Inflammatory macrophage treated with lipopolysaccharide for 4 hours (primary cell): ENCODE data around the gene SNRNP25.
"Not testable (repeated sequence)": the region's sequence is repeated elsewhere in the genome, so short reads cannot be mapped to it uniquely, and the experiment has no call there.

Experiments
- DNase-seq: peaks from one replicate; pipeline ENCODE4 v3.0.0-alpha.2; 2020

SNRNP25 gene

DNA sequence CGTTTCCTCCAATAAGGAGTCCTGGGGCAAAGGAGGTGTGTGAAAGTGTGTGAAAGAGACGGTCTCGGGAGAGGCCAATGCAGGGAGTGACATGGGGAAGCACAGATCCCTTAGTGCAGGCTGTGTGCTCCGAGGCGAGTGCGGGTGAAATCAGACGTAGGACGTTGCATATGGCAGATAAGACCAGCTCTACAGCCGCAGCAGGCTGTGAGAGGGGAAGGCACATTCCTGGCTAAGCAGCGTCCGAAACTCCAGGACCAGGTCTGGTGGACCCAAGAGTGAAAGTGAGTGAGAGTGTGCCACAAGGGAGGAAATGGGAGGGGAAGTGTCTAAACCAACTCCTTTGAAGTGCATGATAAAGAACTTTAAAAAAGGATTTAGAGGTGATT is 11.6 kb upstream of the SNRNP25 start:
- no peak for DNase-seq

DNA sequence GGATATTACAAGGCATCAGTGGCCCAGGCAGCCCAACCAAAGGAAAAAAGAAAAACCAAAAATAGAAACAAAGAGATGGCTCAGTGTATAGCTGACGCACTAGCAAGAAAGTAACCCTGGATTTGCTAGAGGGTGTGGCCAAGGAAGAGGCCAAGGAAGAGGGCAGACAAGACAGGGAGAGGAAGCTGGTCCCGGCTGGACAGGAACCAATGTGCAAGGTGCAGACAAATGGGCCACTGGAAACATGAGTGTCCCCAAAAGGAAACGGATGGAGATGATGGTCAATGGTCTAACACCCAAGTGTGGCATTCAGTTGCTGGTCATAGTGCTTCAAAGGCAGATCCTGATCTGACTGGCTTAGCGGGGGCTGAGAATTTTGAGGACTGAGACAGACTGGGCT is 10.9 kb upstream of the SNRNP25 start:
- no peak for DNase-seq

DNA sequence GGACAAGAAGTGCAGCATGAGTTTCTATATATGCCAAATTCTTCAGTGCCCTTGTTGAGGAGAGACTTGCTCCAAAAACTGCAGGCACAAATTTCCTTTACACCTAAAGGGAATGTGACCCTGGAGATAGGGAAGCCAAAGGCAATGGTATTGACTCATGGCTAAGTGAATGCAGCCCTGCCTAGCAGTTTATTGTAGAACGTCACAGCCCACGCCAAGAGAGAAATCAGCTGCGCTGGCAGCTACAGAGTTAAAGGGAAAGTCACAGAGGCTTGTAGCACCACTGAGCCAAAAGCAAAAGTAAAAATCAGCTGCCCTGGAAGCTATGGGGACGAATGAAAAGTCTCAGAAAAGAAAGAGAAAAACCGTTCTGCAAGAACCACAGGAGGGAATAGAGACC is 10.3 kb upstream of the SNRNP25 start:
- DNase-seq = no peak

DNA sequence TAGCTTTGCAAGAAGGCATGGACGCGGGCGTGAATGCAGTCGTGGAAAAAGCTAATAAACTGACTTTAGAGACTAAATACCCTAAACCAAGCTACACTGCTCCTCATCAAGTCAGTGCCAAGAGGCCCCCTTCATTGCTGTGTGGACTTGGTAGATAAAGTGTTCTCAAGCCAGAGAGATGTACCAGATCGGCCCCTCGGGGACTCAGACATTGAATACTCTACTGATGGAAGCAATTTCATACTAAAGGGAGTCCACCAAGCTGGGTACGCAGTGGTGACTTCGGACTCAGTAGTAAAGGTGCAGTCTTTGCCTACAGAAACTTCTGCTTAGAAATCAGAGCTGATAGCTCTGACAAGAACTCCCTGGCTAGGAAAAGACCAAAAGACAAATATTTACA is 9.0 kb upstream of the SNRNP25 start:
- no peak for DNase-seq

DNA sequence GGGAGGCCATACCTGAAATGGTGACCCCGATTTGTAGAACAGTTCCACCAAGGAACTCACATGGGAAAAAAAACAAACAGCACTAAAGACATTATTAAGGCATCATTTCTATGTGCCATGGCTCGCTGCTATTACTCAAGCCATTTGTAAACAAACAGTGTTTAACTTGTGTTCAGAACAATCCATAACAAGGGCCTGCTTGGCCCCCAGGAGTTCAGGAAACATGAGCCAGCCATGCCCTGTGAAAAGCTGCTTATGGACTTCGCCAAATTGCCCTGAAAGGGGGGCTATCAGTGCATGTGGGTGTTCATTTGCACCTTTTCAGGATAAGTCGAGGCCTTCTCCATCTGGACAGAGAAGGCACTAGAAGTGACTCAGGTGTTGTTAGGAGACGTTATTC is 8.2 kb upstream of the SNRNP25 start:
- no peak for DNase-seq

DNA sequence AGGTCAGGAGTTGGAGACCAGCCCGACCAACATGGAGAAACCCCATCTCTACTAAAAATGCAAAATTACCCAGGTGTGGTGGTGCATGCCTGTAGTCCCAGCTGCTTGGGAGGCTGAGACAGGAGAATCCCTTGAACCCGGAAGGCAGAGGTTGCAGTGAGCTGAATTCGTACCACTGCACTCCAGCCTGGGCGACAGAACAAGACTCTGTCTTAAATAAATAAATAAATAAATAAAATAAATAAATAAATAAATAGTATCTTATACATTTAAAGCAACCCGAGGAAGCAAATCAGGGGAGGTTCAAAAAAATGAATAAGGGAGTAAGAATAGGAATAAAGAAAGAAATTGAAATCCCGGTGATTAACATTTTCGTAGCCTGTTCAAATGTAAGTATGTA is 7.1 kb upstream of the SNRNP25 start:
- not testable (repeated sequence) for DNase-seq

DNA sequence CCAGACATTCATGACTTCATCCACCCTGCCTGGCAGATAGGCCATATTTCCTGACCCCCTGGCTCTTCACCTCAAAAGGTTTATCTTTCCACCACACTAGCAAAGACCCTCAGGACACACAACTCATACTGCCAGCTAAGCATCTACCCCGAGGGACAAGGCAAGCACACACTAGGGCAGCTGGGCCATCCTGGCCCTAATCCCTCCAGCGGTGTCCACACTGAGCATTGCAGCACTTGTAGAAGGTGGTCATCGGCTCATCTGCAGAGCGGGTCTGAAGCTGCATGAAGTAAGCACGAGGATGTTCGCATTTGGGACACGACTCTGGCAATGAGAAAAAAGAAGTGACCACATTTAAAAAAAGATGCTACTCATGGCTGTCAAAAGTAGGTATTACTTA is 6.4 kb upstream of the SNRNP25 start:
- DNase-seq = no peak

DNA sequence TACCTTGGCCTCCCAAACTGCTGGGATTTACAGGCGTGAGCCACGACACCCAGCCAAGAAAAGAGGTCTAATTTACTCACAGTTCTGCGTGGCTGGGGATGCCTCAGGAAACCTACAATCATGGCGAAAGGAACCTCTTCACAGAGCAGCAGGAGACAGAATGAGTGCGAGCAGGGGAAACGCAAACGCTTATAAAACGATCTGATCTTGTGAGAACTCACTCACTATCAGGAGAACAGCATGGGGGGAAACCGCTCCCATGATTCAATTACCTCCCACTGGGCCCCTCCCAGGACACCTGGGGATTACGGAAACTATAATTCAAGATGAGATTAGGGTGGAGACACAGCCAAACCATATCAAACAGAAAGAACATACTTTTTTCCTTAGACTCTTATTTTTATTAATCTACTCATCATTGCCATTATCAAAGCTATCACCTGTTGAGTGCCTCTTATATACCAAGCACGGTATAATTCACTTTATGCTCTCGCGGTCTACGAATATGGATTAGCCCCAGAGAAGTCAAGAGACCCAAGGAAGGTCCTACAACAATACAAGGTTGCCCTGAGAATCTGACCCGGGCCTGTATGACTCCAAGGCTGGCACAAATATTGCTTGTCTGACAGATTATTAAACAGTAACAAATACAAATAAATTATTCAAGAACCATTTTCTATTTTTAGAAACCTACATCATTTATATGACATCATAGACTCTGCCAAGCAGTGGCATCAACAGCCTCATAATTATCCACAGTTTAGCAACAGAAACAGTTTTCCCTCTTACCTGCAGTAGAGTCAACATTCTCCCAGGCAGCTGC is 2.6 kb upstream of the SNRNP25 start:
- no peak for DNase-seq

DNA sequence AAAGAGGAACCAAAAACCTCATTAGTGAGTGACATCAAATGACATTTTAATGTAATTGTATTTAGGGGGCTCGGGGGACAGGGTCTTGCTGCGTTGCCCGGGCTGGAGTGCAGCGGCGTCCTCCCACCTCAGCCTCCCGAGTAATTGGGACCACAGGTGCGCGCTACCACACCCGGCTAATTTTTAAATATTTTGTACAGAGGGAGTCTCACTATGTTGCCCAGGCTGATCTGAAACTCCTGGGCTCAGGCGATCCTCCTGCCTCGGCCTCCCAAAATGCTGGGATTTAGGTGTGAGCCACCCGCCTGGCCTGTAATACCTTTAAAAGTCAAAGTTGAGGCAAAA is 581 bp downstream of the SNRNP25 start:
- DNase-seq = no peak

DNA sequence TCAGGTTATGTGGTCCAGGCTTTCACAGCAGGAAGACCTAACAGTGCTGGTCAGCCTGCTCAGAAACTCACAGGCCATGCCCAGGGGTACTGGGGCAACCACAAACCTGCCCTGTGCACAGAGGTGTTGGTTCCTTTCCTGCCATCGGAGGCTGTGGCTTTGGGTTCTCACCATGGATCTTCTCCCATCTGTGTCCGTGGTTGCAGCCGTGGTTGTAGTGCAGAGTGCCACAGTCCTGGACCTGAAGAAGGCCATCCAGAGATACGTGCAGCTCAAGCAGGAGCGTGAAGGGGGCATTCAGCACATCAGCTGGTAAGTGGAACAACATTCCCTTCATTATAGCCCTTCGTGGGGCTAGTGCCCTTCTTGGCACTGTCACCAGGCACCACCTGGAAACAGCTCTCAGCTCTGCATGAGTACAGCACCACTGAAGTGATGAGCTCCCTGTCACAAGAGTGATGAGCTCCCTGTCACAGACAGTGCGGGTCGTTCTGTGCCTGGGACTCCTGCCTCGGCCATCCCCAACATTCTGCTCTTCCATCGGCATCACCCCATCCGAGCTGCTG is 2.0 kb downstream of the SNRNP25 start:
- DNase-seq = no peak

DNA sequence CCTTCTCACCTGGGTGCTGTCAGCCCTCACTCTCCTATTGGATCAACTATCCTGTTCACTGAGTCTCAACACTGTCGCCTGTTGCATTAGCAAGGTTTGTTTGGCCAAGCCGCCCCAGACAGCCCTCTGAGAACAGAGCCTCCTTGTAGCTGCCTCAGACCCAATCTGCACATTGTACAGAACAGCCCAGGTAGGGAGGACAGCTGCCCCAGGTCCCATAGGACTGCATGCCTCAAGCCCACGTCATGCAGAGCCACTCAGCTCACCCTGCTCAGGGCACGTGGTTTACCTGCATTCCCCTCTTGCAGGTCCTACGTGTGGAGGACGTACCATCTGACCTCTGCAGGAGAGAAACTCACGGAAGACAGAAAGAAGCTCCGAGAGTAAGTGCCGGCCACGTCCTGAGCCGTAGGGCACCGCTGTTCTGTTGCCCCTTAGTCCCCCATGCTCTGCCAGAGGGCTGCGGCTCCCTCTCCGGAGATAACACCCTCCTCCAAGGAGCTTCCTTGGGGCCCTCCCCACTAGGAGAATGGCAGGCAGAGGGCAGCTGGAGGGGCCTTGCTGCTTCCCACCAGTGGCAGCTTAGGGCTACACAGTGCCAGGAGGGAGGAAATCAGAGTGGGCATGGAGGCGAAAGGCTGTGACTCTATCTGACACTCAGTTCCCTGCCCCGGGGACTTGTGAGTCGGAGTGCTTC is 2.8 kb downstream of the SNRNP25 start:
- DNase-seq = no peak

DNA sequence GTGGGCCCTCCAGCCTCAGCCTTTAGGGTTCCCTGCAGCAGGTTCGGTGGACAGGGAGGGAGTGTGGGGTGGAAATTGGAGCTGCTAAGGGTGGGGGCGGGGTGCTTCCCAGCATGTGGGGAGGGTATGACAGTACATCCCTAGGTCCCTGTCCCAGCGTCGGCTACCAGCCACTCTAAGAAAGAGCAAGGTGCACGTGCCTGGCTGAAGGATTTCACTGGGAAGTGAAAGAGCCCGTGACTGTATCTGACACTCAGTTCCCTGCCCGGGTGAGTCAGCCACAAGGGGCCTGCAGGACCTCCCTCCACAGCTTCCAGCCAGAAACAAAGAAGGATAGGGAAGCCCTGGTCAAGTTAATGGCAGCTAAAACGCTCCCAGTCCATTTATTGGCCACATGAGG is 4.1 kb downstream of the SNRNP25 start:
- peak; percentile 56 for DNase-seq

DNA sequence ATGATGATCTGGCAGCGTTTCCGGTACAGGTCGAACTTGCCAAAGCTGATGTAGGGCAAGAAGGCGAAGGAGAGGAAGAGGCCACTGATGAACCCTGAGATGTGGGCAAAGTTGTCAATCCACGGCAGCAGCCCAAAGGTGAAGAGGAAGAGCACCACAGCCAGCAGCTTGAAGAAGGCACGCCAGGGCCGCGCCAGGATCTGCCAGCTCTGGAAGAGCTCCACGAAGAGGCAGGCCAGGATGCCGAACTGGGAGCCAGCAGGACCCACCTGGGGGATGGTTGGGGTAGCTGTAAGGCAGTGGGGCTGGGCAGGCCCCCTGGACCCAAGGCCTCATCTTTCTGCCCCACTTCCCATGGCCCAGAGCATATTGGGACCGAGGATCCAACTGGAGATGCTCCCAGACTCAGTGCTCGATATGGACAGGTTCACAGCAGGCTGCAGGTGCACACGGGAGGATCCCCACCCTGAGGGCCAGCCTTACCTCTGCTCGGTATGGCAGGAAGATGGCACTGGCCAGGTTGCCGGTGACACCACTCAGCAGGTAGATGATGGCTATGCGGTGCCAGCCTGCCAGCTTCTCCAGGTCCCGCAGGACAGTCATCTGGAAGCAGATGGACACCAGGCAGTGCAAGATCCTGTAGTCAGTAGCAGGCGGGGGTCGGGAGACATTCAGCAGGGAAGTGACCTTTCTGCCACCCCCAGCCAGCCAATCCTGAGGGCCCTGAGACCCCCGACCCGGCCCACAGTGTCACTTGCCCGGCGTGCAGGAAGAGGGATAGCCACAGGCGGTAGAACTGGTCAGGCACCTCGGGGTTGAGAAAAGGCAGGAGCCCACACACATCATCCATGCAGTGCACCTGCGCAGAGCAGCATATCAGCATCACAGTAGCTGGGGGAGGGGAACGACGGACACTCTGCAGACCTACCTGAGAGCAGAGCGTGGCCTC is 5.1 kb downstream of the SNRNP25 start:
- no peak for DNase-seq

DNA sequence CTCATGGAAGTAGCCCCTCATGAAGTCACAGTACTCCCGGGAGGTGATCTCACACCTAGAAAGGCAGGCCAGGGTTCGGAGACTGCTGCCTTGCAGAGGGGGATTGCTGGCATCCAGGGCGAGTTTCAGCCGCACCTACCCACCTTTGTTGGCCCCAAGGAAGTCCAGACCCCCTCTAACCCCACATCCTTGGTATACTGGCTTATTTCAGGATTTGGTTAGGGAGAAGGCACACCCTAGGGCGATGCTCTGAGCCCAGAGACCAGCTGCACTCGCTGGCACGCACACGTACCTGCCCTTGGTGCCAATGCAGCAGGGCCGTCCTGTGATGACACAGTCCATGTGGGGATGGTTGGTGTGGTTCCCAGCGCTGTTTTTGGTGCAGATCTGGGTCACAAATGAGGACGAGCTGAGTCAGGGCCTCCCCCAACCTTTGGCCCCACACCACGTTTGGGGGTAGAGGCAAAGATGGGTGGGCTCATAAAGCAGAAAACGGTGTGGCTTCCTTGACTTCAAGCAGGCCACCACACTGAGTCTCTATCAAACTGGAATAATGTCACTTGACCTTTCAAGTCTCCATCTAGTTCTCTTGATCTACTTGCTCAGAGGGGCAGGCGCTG is 5.9 kb downstream of the SNRNP25 start:
- DNase-seq = no peak

DNA sequence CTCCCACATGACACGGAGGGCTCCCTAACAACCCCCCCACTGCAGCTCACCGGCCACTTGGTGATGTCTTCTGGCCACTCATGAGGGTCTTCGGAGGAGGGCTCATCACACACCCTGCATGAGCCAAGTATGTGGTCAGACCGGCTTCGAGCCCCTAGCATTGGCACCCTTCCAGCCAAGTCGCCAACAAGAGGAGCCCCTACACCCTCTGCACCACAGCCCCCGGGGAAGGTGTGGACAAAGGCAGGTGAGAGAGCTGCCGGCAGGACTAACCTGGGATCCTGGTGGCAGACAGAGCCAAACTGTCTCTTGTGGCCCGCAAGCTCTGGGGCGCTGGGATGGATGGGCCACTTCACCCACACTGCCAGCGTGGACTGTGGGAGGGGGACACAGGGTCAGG is 6.5 kb downstream of the SNRNP25 start:
- DNase-seq = no peak

DNA sequence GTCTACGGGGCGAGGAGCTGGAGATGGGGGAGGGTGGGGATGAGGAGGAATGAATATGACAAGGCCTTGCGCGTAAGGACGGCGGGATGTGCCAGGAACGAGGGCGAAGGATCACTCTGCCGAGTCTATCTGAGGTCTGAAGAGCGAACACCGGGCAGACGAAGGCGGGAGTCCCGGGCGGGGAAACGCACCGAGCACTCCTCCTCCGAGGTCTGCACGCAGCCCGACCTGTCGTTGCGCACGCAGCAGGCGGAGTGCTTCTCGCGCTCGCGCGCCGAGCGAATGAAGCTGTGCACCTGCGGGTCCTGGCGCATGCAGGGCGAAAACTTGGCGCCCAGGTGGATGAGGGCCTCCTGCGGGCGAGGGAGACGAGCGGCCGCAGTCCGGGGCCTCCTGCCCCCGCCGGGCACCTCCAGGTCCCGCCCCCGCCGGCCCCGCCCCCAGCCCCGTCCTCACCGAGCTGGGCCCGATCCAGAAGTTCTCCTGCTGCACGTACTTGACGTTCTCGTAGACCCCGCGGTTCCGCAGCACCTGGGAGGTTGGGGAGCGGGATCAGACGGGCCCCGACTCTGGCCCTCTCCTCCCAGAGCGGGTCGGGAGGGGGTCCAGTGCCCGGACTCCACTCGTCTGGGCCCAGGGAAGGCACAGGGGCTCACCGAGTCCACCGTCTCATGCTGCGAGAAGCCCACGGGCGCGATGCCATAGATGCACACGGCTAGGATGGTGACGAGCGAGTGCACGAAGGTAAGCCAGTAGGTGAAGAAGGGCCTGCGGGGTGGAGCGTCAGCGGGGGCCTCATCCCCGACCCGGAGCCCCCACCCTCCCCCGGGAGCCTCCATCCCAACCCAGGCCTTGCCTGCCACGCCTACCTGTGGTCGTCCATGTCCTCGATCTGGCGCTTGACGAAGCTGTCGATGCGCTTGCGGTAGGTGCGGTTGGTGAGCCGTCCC is 7.6 kb downstream of the SNRNP25 start:
- no peak for DNase-seq

DNA sequence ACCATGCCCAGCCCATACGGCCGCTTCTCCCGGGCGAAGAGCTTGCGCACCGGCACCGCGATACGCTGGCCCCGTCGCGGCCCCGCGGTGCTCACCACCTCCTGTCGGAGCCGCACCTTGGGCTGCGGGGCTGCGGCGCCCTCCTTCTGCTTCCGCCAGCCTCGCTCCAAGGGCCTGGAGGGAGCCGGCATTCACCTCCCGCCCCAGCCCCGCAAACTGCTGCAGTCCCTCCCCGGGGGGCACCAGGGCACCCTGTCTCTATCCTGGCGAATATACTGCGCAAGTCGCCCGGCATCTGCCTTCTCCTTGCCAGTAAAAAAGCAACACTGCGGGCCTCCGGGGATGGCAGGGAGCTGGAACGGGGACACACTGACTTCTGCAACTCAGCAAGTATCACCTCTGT is 8.3 kb downstream of the SNRNP25 start:
- no peak for DNase-seq

DNA sequence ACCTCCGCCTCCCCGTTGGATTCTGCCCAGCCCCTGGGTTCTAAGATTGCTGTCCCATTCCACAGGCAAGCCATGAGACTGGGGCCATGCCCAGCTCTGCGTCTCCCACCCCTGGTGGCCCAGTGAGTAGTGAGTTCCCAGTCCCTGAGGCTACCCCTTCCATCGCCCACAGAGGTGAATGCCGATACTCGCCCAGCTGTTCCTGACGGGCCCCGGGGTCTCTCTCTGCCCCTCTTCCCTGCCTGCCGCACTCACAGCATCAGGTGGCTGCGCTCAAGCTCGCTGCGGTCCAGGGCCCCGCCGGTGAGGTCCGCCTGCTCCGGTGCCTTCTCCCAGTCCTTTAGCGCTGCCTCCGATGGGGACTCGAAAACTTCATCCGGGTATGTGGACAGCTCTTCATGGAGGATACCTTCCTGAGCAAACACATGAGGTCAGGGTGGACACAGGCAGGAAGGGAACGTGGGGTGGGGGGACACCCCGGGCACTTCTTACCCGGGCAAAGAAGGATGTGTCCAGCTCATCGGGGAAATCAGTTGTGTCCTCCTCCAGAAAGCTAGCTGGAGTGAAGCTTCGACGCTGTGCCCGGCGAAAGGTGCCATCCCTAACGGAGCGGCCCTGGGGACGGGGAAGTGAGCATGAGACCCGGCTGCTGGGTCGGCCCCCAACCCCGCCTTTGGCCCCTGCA is 8.8 kb downstream of the SNRNP25 start:
- no peak for DNase-seq

DNA sequence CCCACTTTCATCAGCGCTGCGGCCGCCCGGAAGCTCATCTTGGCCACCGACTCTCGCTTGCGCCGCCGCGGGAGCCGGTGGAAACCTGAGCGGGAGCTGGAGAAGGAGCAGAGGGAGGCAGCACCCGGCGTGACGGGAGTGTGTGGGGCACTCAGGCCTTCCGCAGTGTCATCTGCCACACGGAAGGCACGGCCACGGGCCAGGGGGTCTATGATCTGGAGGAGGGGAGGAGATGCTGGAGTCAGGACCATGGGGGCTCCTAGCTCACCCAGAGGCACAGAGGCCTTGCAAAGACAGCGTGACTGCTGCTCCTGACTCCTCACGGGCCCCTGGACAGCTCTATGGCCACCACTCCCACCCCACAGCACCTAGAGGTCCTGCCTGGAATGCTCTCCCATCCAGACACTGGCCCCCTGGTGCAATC is 9.4 kb downstream of the SNRNP25 start:
- no peak for DNase-seq

DNA sequence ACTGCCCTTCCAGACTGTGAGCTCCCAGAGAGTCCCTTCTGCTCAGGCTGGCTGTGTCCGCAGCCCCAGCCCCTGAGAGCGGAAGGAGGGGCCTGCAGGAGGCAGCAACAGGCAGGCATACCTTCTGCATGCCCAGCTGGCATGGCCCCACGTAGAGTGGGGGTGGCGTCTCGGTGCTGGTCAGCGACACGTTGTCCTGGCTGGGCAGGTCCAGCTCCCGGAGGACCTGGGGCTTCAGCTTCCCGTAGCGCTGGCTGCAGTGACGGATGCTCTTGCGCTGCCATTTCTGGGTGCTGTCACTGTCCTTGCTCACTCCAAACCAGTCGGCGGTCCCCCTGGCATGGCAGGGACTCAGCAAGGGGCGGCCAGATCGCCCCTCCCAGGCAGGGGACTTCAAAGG is 9.8 kb downstream of the SNRNP25 start:
- no peak for DNase-seq
